CD4-positive, alpha-beta T cell treated with Interleukin-4 for 4 hours (primary cell): ENCODE data around the gene PPIL4.

Source experiments
- DNase-seq: peaks from one replicate; pipeline ENCODE4 v3.0.0-alpha.2; 2020

The PPIL4 gene

DNA sequence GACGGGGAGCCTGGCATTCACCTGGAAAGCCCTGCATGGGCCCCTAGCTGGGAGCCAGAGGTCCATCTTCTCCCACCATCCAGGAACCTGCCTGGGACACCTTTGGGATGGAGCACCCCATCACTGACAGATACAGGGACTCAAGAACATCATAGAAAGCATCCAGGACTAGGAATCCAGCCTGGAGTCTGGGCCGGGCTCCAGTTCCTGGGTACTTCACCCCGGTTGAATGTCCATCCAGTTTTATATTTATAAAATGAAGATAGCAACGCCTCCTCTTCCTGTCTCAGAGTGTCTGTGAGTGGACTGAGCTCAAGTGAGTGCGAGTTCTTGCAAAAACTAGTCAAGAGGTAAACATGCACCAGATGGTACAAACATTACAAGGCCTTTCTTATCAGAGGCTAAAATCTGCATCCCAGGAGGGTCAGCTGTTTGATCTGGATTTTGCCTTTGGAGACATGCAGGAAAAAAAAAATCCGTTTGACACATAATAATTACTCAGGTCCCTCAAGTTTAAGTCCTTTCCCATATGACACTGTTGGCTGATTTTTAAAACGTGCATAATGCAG, 88.4 kb downstream of the PPIL4 start:
- DNase-seq = no peak

DNA sequence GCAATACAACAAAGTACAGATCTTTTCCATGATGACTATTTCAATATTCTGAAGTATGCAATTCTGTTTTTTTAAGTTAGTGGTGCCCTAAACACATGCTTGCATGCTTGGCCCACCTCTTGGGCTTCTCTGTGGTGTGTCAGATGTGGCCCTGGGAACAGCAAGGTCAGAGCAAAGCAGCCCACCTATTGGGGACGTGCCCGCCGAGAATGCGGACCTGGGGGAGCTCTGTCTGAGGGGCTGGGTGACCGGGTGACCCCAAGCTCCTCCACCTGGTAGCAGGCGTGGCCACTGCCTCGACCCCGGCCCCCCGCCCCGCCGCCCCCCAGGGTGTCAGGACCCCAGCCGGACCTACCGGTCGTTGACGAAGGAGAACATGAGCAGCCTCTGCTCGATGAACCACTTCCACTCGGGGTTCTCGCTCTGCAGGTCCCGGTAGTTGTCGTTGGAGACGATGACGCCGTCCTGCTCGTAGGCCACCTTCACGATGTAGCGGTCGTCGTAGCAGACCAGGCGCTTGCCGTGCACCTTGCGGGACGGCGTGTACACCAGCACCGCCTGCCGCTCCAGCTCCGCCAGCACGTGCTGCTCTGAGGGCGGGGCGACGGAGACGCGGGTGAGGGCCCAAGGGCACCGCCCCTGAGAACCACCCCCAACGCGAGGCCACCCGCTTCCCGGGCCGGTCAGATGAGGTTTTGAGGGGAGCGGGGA, 89.4 kb downstream of the PPIL4 start:
- no peak for DNase-seq

DNA sequence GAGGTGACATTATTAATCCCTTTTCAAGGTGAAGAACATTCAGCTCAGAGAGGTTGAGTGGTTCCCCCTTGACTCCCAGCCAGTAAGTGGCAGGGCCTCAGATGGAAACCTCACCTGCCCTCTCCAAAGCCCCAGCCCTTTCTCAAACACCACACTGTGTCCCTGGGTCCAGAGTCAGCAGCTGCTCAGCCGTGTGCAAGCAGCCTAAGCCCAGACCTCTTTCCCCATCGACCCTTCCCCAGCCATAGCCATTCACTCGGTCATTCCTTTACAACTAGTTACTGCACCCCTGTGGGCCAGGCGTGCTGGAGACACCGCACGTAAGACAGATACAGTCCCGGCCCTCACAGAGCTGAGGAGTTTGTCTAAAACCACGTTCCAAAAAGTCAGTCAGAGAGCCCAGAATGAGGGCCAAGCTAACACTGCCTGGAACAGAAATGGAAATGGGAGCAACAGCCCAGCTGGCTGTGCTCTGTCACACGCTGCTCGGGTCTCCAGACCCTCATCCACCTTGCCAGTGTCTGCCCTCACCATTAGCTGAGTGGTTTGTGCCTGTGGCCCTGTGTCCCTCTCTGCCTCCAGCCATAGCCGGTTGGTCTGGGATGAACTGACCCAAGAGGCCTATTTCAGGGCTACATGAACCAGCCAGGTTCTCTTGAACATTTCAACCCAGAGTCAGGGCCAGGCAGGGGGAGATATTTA, 90.7 kb downstream of the PPIL4 start:
- no peak for DNase-seq
